ENCODE data around the gene EFCAB12.
"Not testable (repeated sequence)": the region's sequence is repeated elsewhere in the genome, so short reads cannot be mapped to it uniquely, and the experiment has no call there.

EFCAB12 gene

GRCh38 chr3:129363356-129363755 is 65.1 kb downstream of the EFCAB12 start:
- not testable (repeated sequence) for DNase-seq

- DNase-seq = no peak
Observed at GRCh38 chr3:129360705-129361460, 67.6 kb downstream of the EFCAB12 start.

GRCh38 chr3:129360171-129360611 is 68.2 kb downstream of the EFCAB12 start:
- DNase-seq = no peak

GRCh38 chr3:129358772-129359371 is 69.6 kb downstream of the EFCAB12 start:
- no peak for DNase-seq

- DNase-seq = no peak
Observed at GRCh38 chr3:129358177-129358771, 70.2 kb downstream of the EFCAB12 start.

GRCh38 chr3:129357616-129358015 is 70.8 kb downstream of the EFCAB12 start:
- no peak for DNase-seq

GRCh38 chr3:129356756-129357425 is 71.5 kb downstream of the EFCAB12 start:
- DNase-seq = no peak

GRCh38 chr3:129353589-129353941 is 74.9 kb downstream of the EFCAB12 start:
- DNase-seq = no peak

GRCh38 chr3:129352650-129353588 is 75.5 kb downstream of the EFCAB12 start:
- DNase-seq = no peak

GRCh38 chr3:129352045-129352444 is 76.4 kb downstream of the EFCAB12 start:
- no peak for DNase-seq

Measured in CD4-positive, alpha-beta T cell treated with Interleukin-17A for 1 hour (primary cell).